ENCODE data around the gene RABEP1. TPM values are rescaled to one million over a fixed set of nuclear protein-coding genes. Genes with fewer than 3 reads are reported as not detected.

RABEP1 gene
- total RNA-seq, 1 experiment from 2014 or later = 43.1 TPM

DNA sequence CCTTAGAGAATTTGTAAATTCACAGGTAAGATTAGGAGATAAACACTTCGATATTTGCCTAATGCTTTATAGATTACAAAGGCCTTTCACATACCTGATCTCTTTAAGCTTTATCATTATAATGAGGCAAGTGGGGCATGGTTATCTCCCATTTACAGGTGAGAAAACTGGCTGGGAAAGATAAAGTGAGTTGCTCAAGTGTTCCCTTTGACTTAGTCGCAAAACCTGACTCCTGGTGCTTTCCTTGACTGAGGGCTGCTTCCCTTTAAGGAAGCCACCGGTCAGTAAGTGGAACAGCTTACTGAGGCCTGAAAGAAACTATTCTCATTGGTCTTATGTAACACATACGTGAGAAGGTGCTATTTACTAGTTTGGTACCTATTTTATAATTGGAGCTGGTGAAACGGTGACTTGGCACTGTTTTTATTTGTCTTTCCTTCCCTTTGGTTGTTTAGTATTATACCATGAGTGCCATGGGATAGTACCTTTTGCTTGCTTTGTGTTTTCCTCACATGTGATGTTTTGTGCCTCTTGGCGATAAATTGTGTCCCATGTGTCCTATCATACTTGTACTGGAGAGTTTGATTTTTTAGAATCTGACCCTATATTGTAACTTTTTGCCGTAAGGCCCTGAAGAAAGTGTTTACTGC, 80.2 kb downstream of the RABEP1 start:
- no peak overlapping the region for H3K27ac ChIP-seq
- H3K4me1 ChIP-seq (replicated peaks) = no peaks in the 10 kb centered on the region
- no peak for DNase-seq (ENCODE audit: low read depth in 1 of 2, low spot score in 2 of 2)
- H3K9me3 ChIP-seq (replicated peaks) = no peaks in the 10 kb centered on the region
- H3K4me3 ChIP-seq = no peak overlapping the region
- H3K27me3 ChIP-seq (replicated peaks) = no peaks in the 10 kb centered on the region
- H3K36me3 ChIP-seq = peaks cover 38% of the 10 kb centered on the region

DNA sequence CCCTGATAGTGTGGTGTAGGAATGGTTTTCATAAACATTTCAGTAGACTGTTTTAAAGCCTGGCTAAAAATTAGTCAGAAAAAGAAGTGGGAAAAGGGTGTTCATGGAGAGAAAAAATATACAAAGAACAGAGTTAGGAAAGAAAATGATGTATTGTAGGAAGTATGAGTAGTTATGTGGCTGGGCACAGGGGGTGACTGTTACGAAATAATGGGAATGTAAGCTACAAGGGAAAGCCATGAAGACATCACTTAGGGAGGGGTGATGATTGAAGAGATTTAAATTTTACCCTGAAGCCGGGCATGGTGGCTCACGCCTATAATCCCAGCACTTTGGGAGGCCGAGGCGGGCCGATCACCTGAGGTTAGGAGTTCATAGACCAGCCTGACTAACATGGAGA, 82.1 kb downstream of the RABEP1 start:
- H3K4me1 ChIP-seq (replicated peaks) = no peaks in the 10 kb centered on the region
- no peaks in the 10 kb centered on the region for H3K27me3 ChIP-seq (replicated peaks)
- H3K4me3 ChIP-seq = no peak overlapping the region
- H3K9me3 ChIP-seq (replicated peaks) = no peaks in the 10 kb centered on the region
- H3K36me3 ChIP-seq = peaks cover 46% of the 10 kb centered on the region
- no peak for DNase-seq (ENCODE audit: low read depth in 1 of 2, low spot score in 2 of 2)
- H3K27ac ChIP-seq = no peak overlapping the region

- Histone ChIP-seq H3K4me1 (replicated peaks) (no peaks in the 10 kb centered on the region), H3K27me3 (replicated peaks) (no peaks in the 10 kb centered on the region), H3K9me3 (replicated peaks) (no peaks in the 10 kb centered on the region), H3K36me3 (peaks cover 41% of the 10 kb centered on the region), H3K27ac (no peak overlapping the region), H3K4me3 (no peak overlapping the region)
- DNase-seq (ENCODE audit: low read depth in 1 of 2, low spot score in 2 of 2) = no peak
Measured at GRCh38 chr17:5364696-5365095, 82.6 kb downstream of the RABEP1 start.

DNA sequence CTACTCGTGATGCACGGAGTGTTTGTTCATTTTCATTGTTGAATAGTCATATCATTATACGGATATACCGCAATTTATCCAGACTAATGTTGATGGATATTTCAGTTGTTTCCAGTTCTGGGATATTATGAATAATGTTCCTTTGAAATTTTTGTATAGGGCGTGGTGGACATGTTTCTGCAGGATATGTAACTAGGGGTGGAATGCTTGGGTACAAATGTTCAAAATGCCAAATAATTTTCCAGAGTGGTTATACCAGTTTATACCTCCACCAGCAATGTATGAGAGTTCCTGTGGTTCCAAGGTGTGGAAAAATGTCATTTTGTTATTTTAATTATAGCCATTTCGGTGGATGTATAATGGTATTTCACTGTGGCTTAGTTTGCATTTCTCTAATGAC, 83.7 kb downstream of the RABEP1 start:
- no peak for DNase-seq (ENCODE audit: low read depth in 1 of 2, low spot score in 2 of 2)
- no peak overlapping the region for H3K4me3 ChIP-seq
- H3K36me3 ChIP-seq = peaks cover 41% of the 10 kb centered on the region
- no peak overlapping the region for H3K27ac ChIP-seq
- H3K27me3 ChIP-seq (replicated peaks) = no peaks in the 10 kb centered on the region
- no peaks in the 10 kb centered on the region for H3K9me3 ChIP-seq (replicated peaks)
- no peaks in the 10 kb centered on the region for H3K4me1 ChIP-seq (replicated peaks)

- H3K27me3 ChIP-seq (replicated peaks) = no peaks in the 10 kb centered on the region
- no peak overlapping the region for H3K4me3 ChIP-seq
- H3K9me3 ChIP-seq (replicated peaks) = no peaks in the 10 kb centered on the region
- peaks cover 45% of the 10 kb centered on the region for H3K36me3 ChIP-seq
- H3K27ac ChIP-seq = no peak overlapping the region
- no peaks in the 10 kb centered on the region for H3K4me1 ChIP-seq (replicated peaks)
- no peak for DNase-seq (ENCODE audit: low read depth in 1 of 2, low spot score in 2 of 2)
Measured at GRCh38 chr17:5370411-5370810, 88.3 kb downstream of the RABEP1 start.

DNA sequence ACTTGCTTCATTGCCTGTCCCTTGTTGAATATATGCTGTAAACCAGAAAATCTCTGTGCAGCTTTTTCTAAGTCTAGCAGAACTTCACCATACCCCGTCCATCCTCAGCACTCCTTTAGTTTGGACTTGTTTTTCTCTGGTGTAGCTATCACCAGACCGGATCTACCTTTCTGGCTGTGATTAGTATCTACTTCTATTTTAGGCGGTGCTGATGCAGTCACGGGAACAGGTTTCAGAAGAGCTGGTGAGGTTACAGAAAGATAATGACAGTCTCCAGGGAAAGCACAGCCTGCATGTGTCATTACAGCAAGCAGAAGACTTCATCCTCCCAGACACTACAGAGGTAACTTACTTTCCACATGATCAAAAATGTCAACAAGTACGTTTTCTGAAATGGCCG, 91.0 kb downstream of the RABEP1 start:
- Histone ChIP-seq H3K27me3 (replicated peaks) (no peaks in the 10 kb centered on the region), H3K9me3 (replicated peaks) (no peaks in the 10 kb centered on the region), H3K36me3 (peaks cover 49% of the 10 kb centered on the region), H3K4me3 (no peak overlapping the region), H3K4me1 (replicated peaks) (no peaks in the 10 kb centered on the region), H3K27ac (no peak overlapping the region)
- no peak for DNase-seq (ENCODE audit: low read depth in 1 of 2, low spot score in 2 of 2)

DNA sequence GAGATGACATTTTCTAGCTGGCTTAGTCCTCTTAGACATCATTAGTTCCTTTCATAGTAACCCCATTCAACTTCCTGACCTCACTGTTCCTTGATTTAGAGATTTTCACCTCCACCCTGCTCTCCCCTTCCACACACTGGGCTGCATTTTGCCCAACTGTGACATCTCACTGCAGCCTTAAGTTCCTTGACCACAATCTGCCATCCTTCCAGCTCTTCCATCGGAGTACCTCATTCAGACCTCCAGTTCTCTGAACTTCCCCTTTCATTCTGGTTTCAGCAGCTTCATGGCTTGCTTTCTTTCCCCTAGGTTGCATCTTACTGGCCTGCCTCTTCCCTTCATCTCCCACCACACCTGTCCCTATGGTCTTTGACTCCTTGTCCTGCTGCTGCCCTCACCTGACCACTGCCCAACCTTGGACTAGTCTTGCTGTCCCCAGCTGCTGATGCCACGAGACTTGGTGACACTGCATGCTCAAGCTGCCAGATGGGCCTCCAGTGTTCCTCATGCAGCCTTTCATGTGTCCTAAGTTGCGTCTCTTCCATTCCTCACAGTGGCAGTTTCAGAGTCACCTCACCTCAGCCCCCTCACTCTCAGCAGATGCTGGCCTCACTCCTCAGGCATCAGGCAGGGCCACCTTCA, 96.6 kb downstream of the RABEP1 start:
- peaks cover 84% of the 10 kb centered on the region for H3K36me3 ChIP-seq
- H3K4me3 ChIP-seq = no peak overlapping the region
- no peaks in the 10 kb centered on the region for H3K4me1 ChIP-seq (replicated peaks)
- no peaks in the 10 kb centered on the region for H3K9me3 ChIP-seq (replicated peaks)
- DNase-seq (ENCODE audit: low read depth in 1 of 2, low spot score in 2 of 2) = no peak
- H3K27ac ChIP-seq = no peak overlapping the region
- no peaks in the 10 kb centered on the region for H3K27me3 ChIP-seq (replicated peaks)

DNA sequence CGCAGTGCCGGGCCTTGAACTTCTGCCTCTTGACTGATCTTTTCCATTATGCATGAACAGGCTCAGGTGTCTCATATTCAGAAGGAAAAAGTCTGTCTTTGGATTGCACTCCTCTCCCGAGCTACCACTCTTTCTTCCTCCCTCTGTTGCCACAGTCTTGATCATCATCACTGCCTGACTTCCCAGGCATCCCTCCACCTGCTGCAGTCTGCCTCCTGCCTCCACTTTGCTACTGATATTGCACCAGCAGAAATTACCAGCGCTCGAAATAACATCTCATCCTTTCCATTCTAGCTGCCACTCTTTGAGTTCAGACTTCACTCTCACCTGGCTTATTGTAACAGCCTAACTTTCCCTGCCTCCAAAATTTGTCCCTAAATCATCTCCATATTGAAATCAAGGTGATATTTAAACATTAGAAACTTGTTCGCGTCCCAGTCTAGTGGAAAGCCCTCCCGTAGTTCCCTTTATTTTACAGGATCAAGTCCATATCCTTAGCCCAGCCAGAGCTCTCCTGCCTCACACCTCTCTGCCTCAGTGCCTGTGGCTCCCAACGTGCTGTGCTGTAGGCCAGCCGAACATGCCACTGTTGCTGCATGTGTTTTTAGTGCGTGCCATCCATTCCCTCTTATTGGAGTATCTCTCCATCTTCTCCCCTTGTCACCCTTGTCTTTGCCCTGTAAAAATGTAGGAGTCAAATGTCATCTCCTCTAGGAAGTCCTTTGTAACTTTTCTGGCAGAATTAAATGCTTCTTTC, 97.4 kb downstream of the RABEP1 start:
- H3K27me3 ChIP-seq (replicated peaks) = no peaks in the 10 kb centered on the region
- peaks cover 87% of the 10 kb centered on the region for H3K36me3 ChIP-seq
- no peak for DNase-seq (ENCODE audit: low read depth in 1 of 2, low spot score in 2 of 2)
- no peak overlapping the region for H3K27ac ChIP-seq
- H3K4me1 ChIP-seq (replicated peaks) = no peaks in the 10 kb centered on the region
- H3K9me3 ChIP-seq (replicated peaks) = no peaks in the 10 kb centered on the region
- H3K4me3 ChIP-seq = no peak overlapping the region

DNA sequence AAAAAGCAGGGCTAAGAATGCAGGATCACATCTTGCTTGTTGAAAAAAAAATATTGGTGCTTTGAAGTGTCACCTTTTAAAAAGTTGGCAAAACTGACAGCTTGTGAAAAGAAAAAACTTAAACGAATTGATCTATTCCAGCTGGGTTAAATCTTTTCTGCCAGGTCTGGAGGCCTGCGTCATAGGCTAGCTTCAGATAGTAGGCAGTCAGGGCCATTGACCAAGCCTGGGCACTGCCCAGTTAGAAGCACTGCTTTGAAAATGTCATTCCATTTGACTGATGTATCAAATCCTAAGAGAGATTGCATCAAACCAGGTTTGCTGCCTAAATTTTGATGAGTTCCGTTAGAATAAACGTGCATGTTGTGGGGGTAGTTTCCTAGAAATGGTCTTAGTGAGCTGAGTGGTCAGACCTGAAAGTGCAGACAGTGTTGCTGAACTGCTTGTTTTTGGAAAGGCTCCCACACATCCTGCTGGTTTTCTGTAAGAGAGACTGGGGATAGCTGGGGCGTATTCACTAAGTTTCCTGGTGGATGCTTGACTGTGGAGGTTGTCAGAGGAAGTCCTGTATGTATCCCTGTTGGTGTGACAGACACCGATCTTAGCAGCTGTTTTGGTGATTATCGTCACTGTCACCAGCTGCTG, 98.5 kb downstream of the RABEP1 start:
- H3K36me3 ChIP-seq = peaks cover 93% of the 10 kb centered on the region
- DNase-seq (ENCODE audit: low read depth in 1 of 2, low spot score in 2 of 2) = no peak

GRCh38 chr17:5381542-5381941, 99.5 kb downstream of the RABEP1 start:
- Histone ChIP-seq H3K4me3 (no peak overlapping the region), H3K4me1 (replicated peaks) (no peaks in the 10 kb centered on the region), H3K36me3 (peaks cover 95% of the 10 kb centered on the region), H3K9me3 (replicated peaks) (no peaks in the 10 kb centered on the region), H3K27me3 (replicated peaks) (no peaks in the 10 kb centered on the region), H3K27ac (no peak overlapping the region)
- no peak for DNase-seq (ENCODE audit: low read depth in 1 of 2, low spot score in 2 of 2)

More for the DNA sequence above, 98.5 kb downstream of the RABEP1 start:
- Histone ChIP-seq H3K4me1 (replicated peaks) (no peaks in the 10 kb centered on the region), H3K27me3 (replicated peaks) (no peaks in the 10 kb centered on the region), H3K9me3 (replicated peaks) (no peaks in the 10 kb centered on the region), H3K4me3 (no peak overlapping the region), H3K27ac (no peak overlapping the region)

- H3K4me3 ChIP-seq = no peak overlapping the region
- DNase-seq (ENCODE audit: low read depth in 1 of 2, low spot score in 2 of 2) = no peak
- no peaks in the 10 kb centered on the region for H3K4me1 ChIP-seq (replicated peaks)
- peaks cover 84% of the 10 kb centered on the region for H3K36me3 ChIP-seq
- H3K27me3 ChIP-seq (replicated peaks) = no peaks in the 10 kb centered on the region
- no peaks in the 10 kb centered on the region for H3K9me3 ChIP-seq (replicated peaks)
- no peak overlapping the region for H3K27ac ChIP-seq
Measured at GRCh38 chr17:5391678-5392077, 109.6 kb downstream of the RABEP1 start.

DNA sequence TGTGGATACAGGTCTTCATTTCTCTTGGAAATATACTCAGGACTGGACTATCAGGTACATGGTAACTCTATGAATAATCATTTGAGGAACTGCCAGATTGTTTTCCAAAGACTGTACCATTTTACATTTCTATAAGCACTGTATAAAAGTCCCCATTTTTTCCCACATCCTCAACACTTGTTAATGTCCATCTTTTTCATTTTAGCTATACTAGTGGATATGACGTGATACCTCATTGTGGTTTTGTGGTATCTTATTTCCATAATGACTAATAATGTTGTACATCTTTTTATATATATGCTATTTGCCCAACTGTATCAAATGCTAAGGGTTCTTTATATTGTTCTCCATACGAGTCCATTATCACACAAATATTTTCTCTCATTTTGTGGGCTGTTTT, 114.5 kb downstream of the RABEP1 start:
- Histone ChIP-seq H3K4me3 (no peak overlapping the region), H3K27ac (no peak overlapping the region), H3K36me3 (peaks cover 82% of the 10 kb centered on the region), H3K4me1 (replicated peaks) (no peaks in the 10 kb centered on the region), H3K9me3 (replicated peaks) (no peaks in the 10 kb centered on the region), H3K27me3 (replicated peaks) (no peaks in the 10 kb centered on the region)
- DNase-seq (ENCODE audit: low read depth in 1 of 2, low spot score in 2 of 2) = no peak

GRCh38 chr17:5399767-5400166, 117.7 kb downstream of the RABEP1 start:
- no peak overlapping the region for H3K27ac ChIP-seq
- H3K4me3 ChIP-seq = no peak overlapping the region
- no peaks in the 10 kb centered on the region for H3K9me3 ChIP-seq (replicated peaks)
- no peak for DNase-seq (ENCODE audit: low read depth in 1 of 2, low spot score in 2 of 2)
- H3K36me3 ChIP-seq = peaks cover 89% of the 10 kb centered on the region
- no peaks in the 10 kb centered on the region for H3K4me1 ChIP-seq (replicated peaks)
- H3K27me3 ChIP-seq (replicated peaks) = no peaks in the 10 kb centered on the region

- Histone ChIP-seq H3K4me3 (no peak overlapping the region), H3K27me3 (replicated peaks) (no peaks in the 10 kb centered on the region), H3K27ac (no peak overlapping the region), H3K4me1 (replicated peaks) (no peaks in the 10 kb centered on the region), H3K9me3 (replicated peaks) (no peaks in the 10 kb centered on the region), H3K36me3 (peaks cover 93% of the 10 kb centered on the region)
- DNase-seq (ENCODE audit: low read depth in 1 of 2, low spot score in 2 of 2) = no peak
Measured at GRCh38 chr17:5405400-5405799, 123.3 kb downstream of the RABEP1 start.

Data from SJSA1 (cell line).